NCI-H1092 (cell line): ENCODE results near the gene SCRN2.

ENCODE experiments used
- DNase-seq: peaks from one replicate; lab custom pipeline; 2025; lab: John Stamatoyannopoulos, UW

The SCRN2 gene

GRCh38 chr17:47821031-47821423 lies 20.0 kb downstream of the SCRN2 start:
- no peak for DNase-seq

GRCh38 chr17:47820033-47820789 lies 20.9 kb downstream of the SCRN2 start:
- no peak for DNase-seq

- no peak for DNase-seq
Observed at GRCh38 chr17:47819475-47819874, 21.6 kb downstream of the SCRN2 start.

GRCh38 chr17:47818002-47818695 lies 22.9 kb downstream of the SCRN2 start:
- DNase-seq: no peak

- no peak for DNase-seq
Observed at GRCh38 chr17:47816947-47817346, 24.1 kb downstream of the SCRN2 start.

- no peak for DNase-seq
Observed at GRCh38 chr17:47816111-47816735, 24.9 kb downstream of the SCRN2 start.

- DNase-seq: no peak
Observed at GRCh38 chr17:47815106-47815918, 25.8 kb downstream of the SCRN2 start.

- no peak for DNase-seq
Observed at GRCh38 chr17:47813512-47814031, 27.5 kb downstream of the SCRN2 start.

GRCh38 chr17:47813077-47813476 lies 28.0 kb downstream of the SCRN2 start:
- DNase-seq: no peak

- DNase-seq: no peak
Observed at GRCh38 chr17:47812146-47812920, 28.7 kb downstream of the SCRN2 start.

- no peak for DNase-seq
Observed at GRCh38 chr17:47811709-47812108, 29.4 kb downstream of the SCRN2 start.

GRCh38 chr17:47810901-47811635 lies 30.0 kb downstream of the SCRN2 start:
- no peak for DNase-seq

- no peak for DNase-seq
Observed at GRCh38 chr17:47810200-47810821, 30.8 kb downstream of the SCRN2 start.

GRCh38 chr17:47808830-47809480 lies 32.1 kb downstream of the SCRN2 start:
- no peak for DNase-seq

GRCh38 chr17:47808036-47808829 lies 32.8 kb downstream of the SCRN2 start:
- no peak for DNase-seq

GRCh38 chr17:47807421-47807820 lies 33.7 kb downstream of the SCRN2 start:
- no peak for DNase-seq

GRCh38 chr17:47806913-47807255 lies 34.2 kb downstream of the SCRN2 start:
- DNase-seq: no peak

GRCh38 chr17:47806026-47806912 lies 34.8 kb downstream of the SCRN2 start:
- DNase-seq: no peak
